Fibroblast of skin of abdomen (primary cell): ENCODE data around the gene ARF1.

Source experiments
- DNase-seq: peaks from one replicate; pipeline ENCODE4 v3.0.0-alpha.2; 2013

Gene ARF1

GRCh38 chr1:228123505-228123904 lies 41.0 kb downstream of the ARF1 start:
- no peak for DNase-seq

GRCh38 chr1:228125185-228125584 lies 42.7 kb downstream of the ARF1 start:
- no peak for DNase-seq

- no peak for DNase-seq
Measured at GRCh38 chr1:228131766-228132165, 49.3 kb downstream of the ARF1 start.

- DNase-seq: no peak
Measured at GRCh38 chr1:228134591-228134990, 52.1 kb downstream of the ARF1 start.

GRCh38 chr1:228136901-228137300 lies 54.4 kb downstream of the ARF1 start:
- DNase-seq: no peak

- DNase-seq: no peak
Measured at GRCh38 chr1:228139406-228139930, 57.0 kb downstream of the ARF1 start.

- DNase-seq: peak; percentile 100
Measured at GRCh38 chr1:228139931-228140723, 57.6 kb downstream of the ARF1 start, which contains the start of gene GUK1. GUK1 (plus strand) TSS chr1:228140279; CDS start chr1:228140303, 24 bp downstream.

GRCh38 chr1:228140724-228141225 lies 58.3 kb downstream of the ARF1 start:
- no peak for DNase-seq

GRCh38 chr1:228141226-228142044 lies 58.9 kb downstream of the ARF1 start:
- DNase-seq: peak; percentile 31

GRCh38 chr1:228142155-228142691 lies 59.7 kb downstream of the ARF1 start:
- no peak for DNase-seq

GRCh38 chr1:228142701-228143136 lies 60.2 kb downstream of the ARF1 start:
- DNase-seq: no peak

GRCh38 chr1:228143480-228144192 lies 61.1 kb downstream of the ARF1 start:
- no peak for DNase-seq

GRCh38 chr1:228144193-228144992 lies 61.9 kb downstream of the ARF1 start:
- no peak for DNase-seq

- no peak for DNase-seq
Measured at GRCh38 chr1:228144993-228145343, 62.5 kb downstream of the ARF1 start.

GRCh38 chr1:228145463-228146416 lies 63.2 kb downstream of the ARF1 start:
- DNase-seq: no peak

GRCh38 chr1:228146417-228147150 lies 64.1 kb downstream of the ARF1 start:
- no peak for DNase-seq

GRCh38 chr1:228147151-228147693 lies 64.7 kb downstream of the ARF1 start:
- no peak for DNase-seq

GRCh38 chr1:228147768-228148167 lies 65.3 kb downstream of the ARF1 start:
- DNase-seq: no peak

- no peak for DNase-seq
Measured at GRCh38 chr1:228148196-228148861, 65.8 kb downstream of the ARF1 start.
